Fibroblast of lung (primary cell): ENCODE data around the gene ROM1.
"Not testable (repeated sequence)": the region's sequence is repeated elsewhere in the genome, so short reads cannot be mapped to it uniquely, and the experiment has no call there.

ENCODE experiments used
- EZH2 ChIP-seq: IDR thresholded peaks from 2 replicates; pipeline ENCODE4 v1.5.1; 2012; ENCODE audit warnings: low read length, control low read depth, mild to moderate bottlenecking; ENCODE audit errors: missing control alignments
- TF ChIP-seq, protein P1 (sequence below), 2 donors: IDR thresholded peaks in 1 of 2; conservative IDR thresholded peaks in 1 of 2; 1 replicate in 1 of 2; 2 replicates in 1 of 2; pipeline ENCODE4 v1.5.1; 2011 to 2012; ENCODE audit warnings: low read length in 2 of 2, control low read depth in 1 of 2, inconsistent platforms in 1 of 2, low read depth in 1 of 2, mild to moderate bottlenecking in 1 of 2

DNA sequence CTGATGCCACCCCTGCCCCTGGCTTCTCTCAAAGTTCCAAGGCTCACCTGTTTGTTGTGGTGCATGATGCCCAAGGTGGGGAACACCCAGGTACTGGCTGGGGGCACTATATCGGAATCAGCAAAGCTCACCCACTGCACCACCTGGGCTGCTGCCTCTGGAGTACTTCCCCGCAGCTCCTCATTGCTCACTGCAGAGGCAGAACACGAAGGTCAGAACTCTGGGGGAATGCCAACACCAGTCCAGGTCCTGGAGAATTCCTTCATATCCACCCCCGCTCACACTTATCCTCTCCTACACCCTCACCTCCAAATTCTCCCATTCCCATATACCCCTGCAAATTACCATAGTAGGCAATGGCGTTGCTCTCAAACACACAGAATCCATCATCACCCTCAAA, 41.6 kb upstream of the ROM1 start:
- not testable (repeated sequence) for TF ChIP-seq EZH2
- TF ChIP-seq, protein P1, sequence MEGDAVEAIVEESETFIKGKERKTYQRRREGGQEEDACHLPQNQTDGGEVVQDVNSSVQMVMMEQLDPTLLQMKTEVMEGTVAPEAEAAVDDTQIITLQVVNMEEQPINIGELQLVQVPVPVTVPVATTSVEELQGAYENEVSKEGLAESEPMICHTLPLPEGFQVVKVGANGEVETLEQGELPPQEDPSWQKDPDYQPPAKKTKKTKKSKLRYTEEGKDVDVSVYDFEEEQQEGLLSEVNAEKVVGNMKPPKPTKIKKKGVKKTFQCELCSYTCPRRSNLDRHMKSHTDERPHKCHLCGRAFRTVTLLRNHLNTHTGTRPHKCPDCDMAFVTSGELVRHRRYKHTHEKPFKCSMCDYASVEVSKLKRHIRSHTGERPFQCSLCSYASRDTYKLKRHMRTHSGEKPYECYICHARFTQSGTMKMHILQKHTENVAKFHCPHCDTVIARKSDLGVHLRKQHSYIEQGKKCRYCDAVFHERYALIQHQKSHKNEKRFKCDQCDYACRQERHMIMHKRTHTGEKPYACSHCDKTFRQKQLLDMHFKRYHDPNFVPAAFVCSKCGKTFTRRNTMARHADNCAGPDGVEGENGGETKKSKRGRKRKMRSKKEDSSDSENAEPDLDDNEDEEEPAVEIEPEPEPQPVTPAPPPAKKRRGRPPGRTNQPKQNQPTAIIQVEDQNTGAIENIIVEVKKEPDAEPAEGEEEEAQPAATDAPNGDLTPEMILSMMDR (conservative IDR thresholded peaks at IDR 0.05 in 1 of 2, IDR thresholded peaks at IDR 0.05 in 1 of 2; ENCODE audit: low read depth in 1 of 2, low read length in 2 of 2): not testable (repeated sequence)
